H1 (cell line): ENCODE results near the gene LRRTM2. TPM values are rescaled to one million over a fixed set of nuclear protein-coding genes. Genes with fewer than 3 reads are reported as not detected.

ENCODE experiments used
- CTCF ChIA-PET: fragments of 300-600 bp; sonication (Branson Sonifier 250); formaldehyde crosslinking; loops from one replicate; lab custom pipeline; 2021; ENCODE audit not compliant: partially characterized antibody; lab: Charles Lee
- POLR2A ChIA-PET: fragments of 300-600 bp; sonication (Branson Sonifier 250); formaldehyde crosslinking; loops from one replicate; lab custom pipeline; 2021; ENCODE audit warnings: inconsistent platforms; ENCODE audit not compliant: partially characterized antibody; lab: Charles Lee
- DNase-seq, 2 experiments: peaks; one replicate each; pipeline versions ENCODE4 v3.0.0 to v3.0.0-alpha.2; 2010 to 2022; ENCODE audit warnings: low spot score in 2 of 2, low read depth in 1 of 2, mixed read lengths in 1 of 2
- FAIRE-seq: peaks from 2 replicates; lab custom pipeline; 2011; peaks lifted over from hg19 to GRCh38; lab: Jason Lieb, UNC
- H2AFZ ChIP-seq: 2 replicates; pipeline ENCODE4 v1.8.1; 2012; ENCODE audit warnings: low read length, inconsistent platforms
- H2AK5ac ChIP-seq: 2 replicates; pipeline ENCODE4 v1.6.1; 2013; ENCODE audit warnings: low read depth, low read length
- H2BK120ac ChIP-seq: replicated peaks from 2 replicates; pipeline ENCODE3; 2013; ENCODE audit warnings: low read depth, low read length, inconsistent platforms
- H2BK12ac ChIP-seq: 2 replicates; pipeline ENCODE4 v1.6.1; 2013; ENCODE audit warnings: low read depth, low read length
- H2BK15ac ChIP-seq: 2 replicates; pipeline ENCODE4 v1.6.1; 2013; ENCODE audit warnings: low read length
- H2BK20ac ChIP-seq: 2 replicates; pipeline ENCODE4 v1.6.1; 2013; ENCODE audit warnings: low read length
- H2BK5ac ChIP-seq: 2 replicates; pipeline ENCODE4 v1.6.1; 2013; ENCODE audit warnings: low read depth, low read length
- H3K14ac ChIP-seq: 2 replicates; pipeline ENCODE4 v1.6.1; 2013; ENCODE audit warnings: inconsistent platforms; ENCODE audit not compliant: insufficient read length
- H3K18ac ChIP-seq: 2 replicates; pipeline ENCODE4 v1.6.1; 2013; ENCODE audit warnings: low read length; ENCODE audit errors: extremely low read depth
- H3K23ac ChIP-seq: 2 replicates; pipeline ENCODE4 v1.6.1; 2013; ENCODE audit warnings: inconsistent platforms; ENCODE audit not compliant: insufficient read length
- H3K23me2 ChIP-seq: 2 replicates; pipeline ENCODE4 v1.6.1; 2013; ENCODE audit warnings: low read depth, low read length
- H3K27ac ChIP-seq: 2 replicates; pipeline ENCODE4 v1.6.1; 2011; ENCODE audit warnings: low read depth, low read length, inconsistent platforms
- H3K27me3 ChIP-seq, 4 experiments: replicated peaks in 1 of 4; 1 replicate in 1 of 4; 2 replicates in 3 of 4; pipeline versions ENCODE4 v1.6.1 to v1.8.1; 2011 to 2013; ENCODE audit warnings: low read length in 3 of 4, mild to moderate bottlenecking in 3 of 4, inconsistent platforms in 2 of 4, mixed read lengths in 2 of 4, moderate library complexity in 1 of 4; ENCODE audit not compliant: control insufficient read depth in 3 of 4, insufficient read depth in 3 of 4; ENCODE audit errors: extremely low read depth in 1 of 4
- H3K36me3 ChIP-seq, 4 experiments: 2 replicates each; pipeline versions ENCODE4 v1.6.1 to v1.8.1; 2011 to 2013; ENCODE audit warnings: mild to moderate bottlenecking in 4 of 4, low read length in 3 of 4, moderate library complexity in 2 of 4, control low read depth in 1 of 4, inconsistent platforms in 1 of 4; ENCODE audit not compliant: insufficient read depth in 4 of 4, control insufficient read depth in 2 of 4
- H3K4ac ChIP-seq: replicated peaks from 2 replicates; pipeline ENCODE3; 2013; ENCODE audit warnings: low read length, low read depth, mixed read lengths, inconsistent platforms; ENCODE audit not compliant: insufficient read length
- H3K4me1 ChIP-seq, 4 experiments: replicated peaks in 1 of 4; 1 replicate in 1 of 4; 2 replicates in 3 of 4; pipeline versions ENCODE4 v1.6.1 to v1.8.1; 2011 to 2013; ENCODE audit warnings: low read length in 3 of 4, inconsistent platforms in 2 of 4, mixed read lengths in 1 of 4; ENCODE audit not compliant: insufficient read depth in 4 of 4, control insufficient read depth in 3 of 4
- H3K4me2 ChIP-seq, 2 experiments: 2 replicates each; pipeline versions ENCODE4 v1.6.1 to v1.8.1; 2011 to 2013; ENCODE audit warnings: low read depth in 2 of 2, low read length in 2 of 2, control low read depth in 1 of 2, inconsistent platforms in 1 of 2, mild to moderate bottlenecking in 1 of 2; ENCODE audit not compliant: insufficient read depth in 1 of 2
- H3K4me3 ChIP-seq, 4 experiments: fragments of 200-600, 300-600 bp in 1 of 4; sonication (generic), shearing (Covaris generic), sonication (Bioruptor Twin) in 1 of 4; 2 replicates each; pipeline versions ENCODE4 v1.5.1 to v1.8.1; 2011 to 2016; ENCODE audit warnings: low read length in 4 of 4, low read depth in 3 of 4, control low read depth in 2 of 4, inconsistent platforms in 2 of 4, mild to moderate bottlenecking in 2 of 4, mixed read lengths in 1 of 4, moderate library complexity in 1 of 4; ENCODE audit not compliant: insufficient read depth in 2 of 4; ENCODE audit errors: extremely low read depth in 1 of 4
- H3K56ac ChIP-seq: replicated peaks from 2 replicates; pipeline ENCODE3; 2013; ENCODE audit warnings: low read depth, mild to moderate bottlenecking, mixed read lengths, low read length, inconsistent platforms; ENCODE audit not compliant: insufficient read length
- H3K79me1 ChIP-seq: 2 replicates; pipeline ENCODE4 v1.6.1; 2013; ENCODE audit warnings: low read depth, low read length, control low read depth
- H3K79me2 ChIP-seq, 2 experiments: 2 replicates each; pipeline versions ENCODE4 v1.6.1 to v1.8.1; 2012 to 2013; ENCODE audit warnings: low read length in 2 of 2, mild to moderate bottlenecking in 2 of 2, inconsistent platforms in 1 of 2; ENCODE audit not compliant: insufficient read depth in 2 of 2, control insufficient read depth in 1 of 2
- H3K9ac ChIP-seq, 4 experiments: replicated peaks in 1 of 4; 1 replicate in 1 of 4; 2 replicates in 3 of 4; pipeline versions ENCODE4 v1.6.1 to v1.8.1; 2011 to 2013; ENCODE audit warnings: low read depth in 3 of 4, low read length in 3 of 4, control low read depth in 2 of 4, mild to moderate bottlenecking in 2 of 4, moderate library complexity in 2 of 4, inconsistent platforms in 1 of 4; ENCODE audit errors: extremely low read depth in 1 of 4
- H3K9me3 ChIP-seq, 2 experiments: 2 replicates each; pipeline versions ENCODE4 v1.6.1 to v1.8.1; 2012 to 2013; ENCODE audit warnings: mild to moderate bottlenecking in 2 of 2, moderate library complexity in 2 of 2, control low read depth in 1 of 2, inconsistent platforms in 1 of 2, low read depth in 1 of 2, low read length in 1 of 2, mixed read lengths in 1 of 2; ENCODE audit not compliant: insufficient read depth in 2 of 2
- H4K20me1 ChIP-seq, 2 experiments: replicated peaks in 1 of 2; 2 replicates each; pipeline versions ENCODE3 to v1.8.1; 2011 to 2013; ENCODE audit warnings: inconsistent platforms in 2 of 2, low read length in 2 of 2, mild to moderate bottlenecking in 1 of 2; ENCODE audit not compliant: insufficient read depth in 2 of 2, control insufficient read depth in 1 of 2
- H4K5ac ChIP-seq: 2 replicates; pipeline ENCODE4 v1.6.1; 2013; ENCODE audit warnings: low read length, low read depth, mixed read lengths, inconsistent platforms; ENCODE audit not compliant: insufficient read length
- H4K8ac ChIP-seq: 2 replicates; pipeline ENCODE4 v1.8.0; 2013; ENCODE audit warnings: mild to moderate bottlenecking, moderate library complexity, low read length, inconsistent platforms; ENCODE audit not compliant: insufficient read depth; ENCODE audit errors: extremely low read depth
- H4K91ac ChIP-seq: replicated peaks from 2 replicates; pipeline ENCODE3; 2013; ENCODE audit warnings: low read length, mixed read lengths, inconsistent platforms; ENCODE audit not compliant: insufficient read length
- CBX5 ChIP-seq: fragments of 300-800, 300-1000 bp; sonication (generic); IDR thresholded peaks from 2 replicates; pipeline ENCODE4 v1.7.1; 2016; ENCODE audit warnings: antibody characterized with exemption, low read length, low read depth
- GABPA ChIP-seq: IDR thresholded peaks from 2 replicates; pipeline ENCODE4 v1.6.1; 2011; ENCODE audit warnings: mild to moderate bottlenecking, low read length, moderate library complexity, borderline replicate concordance; ENCODE audit not compliant: insufficient read depth
- HDAC6 ChIP-seq: IDR thresholded peaks from one replicate; pipeline ENCODE4 v1.7.1; 2012; ENCODE audit warnings: low read depth, mild to moderate bottlenecking, inconsistent platforms, low read length, moderate library complexity
- JUND ChIP-seq: IDR thresholded peaks from 2 replicates; pipeline ENCODE4 v1.6.1; 2011; ENCODE audit warnings: mild to moderate bottlenecking, improper control_type of control experiment, low read length
- KDM4A ChIP-seq: IDR thresholded peaks from one replicate; pipeline ENCODE4 v1.7.1; 2012; ENCODE audit warnings: low read depth, mild to moderate bottlenecking, moderate library complexity, low read length, inconsistent platforms; ENCODE audit not compliant: severe bottlenecking
- RAD21 ChIP-seq, 2 experiments: IDR thresholded peaks in 1 of 2; conservative IDR thresholded peaks in 1 of 2; 2 replicates each; pipeline ENCODE4 v1.6.1; 2011; ENCODE audit warnings: low read depth in 2 of 2, low read length in 2 of 2, improper control_type of control experiment in 1 of 2, inconsistent platforms in 1 of 2, mild to moderate bottlenecking in 1 of 2, moderate library complexity in 1 of 2
- RBBP5 ChIP-seq: IDR thresholded peaks from 2 replicates; pipeline ENCODE4 v1.7.1; 2012; ENCODE audit warnings: low read depth, mild to moderate bottlenecking, inconsistent platforms, low read length, moderate library complexity, borderline replicate concordance
- RNF2 ChIP-seq: fragments of 200-900, 300-1000 bp; sonication (generic); IDR thresholded peaks from 2 replicates; pipeline ENCODE4 v1.7.1; 2016; ENCODE audit warnings: borderline replicate concordance, low read depth, mild to moderate bottlenecking, antibody characterized with exemption, low read length; ENCODE audit not compliant: poor library complexity, severe bottlenecking; ENCODE audit errors: missing control alignments
- TCF12 ChIP-seq: IDR thresholded peaks from 2 replicates; pipeline ENCODE4 v1.6.1; 2011; ENCODE audit warnings: low read depth, mild to moderate bottlenecking, low read length
- TEAD4 ChIP-seq: IDR thresholded peaks from 2 replicates; pipeline ENCODE4 v1.6.1; 2012; ENCODE audit warnings: low read depth, low read length, inconsistent platforms, mixed read lengths
- WGBS, 2 experiments: shearing (Covaris generic) in 1 of 2; methylation state at CpG; one replicate each; pipeline versions ENCODE4 v1.1.6 to v1.1.7; 2013 to 2015; ENCODE audit warnings: low lambda C conversion rate in 2 of 2, mixed read lengths in 2 of 2, inconsistent platforms in 1 of 2, low coverage in 1 of 2, missing lambda C conversion rate in 1 of 2; ENCODE audit not compliant: insufficient replicate concordance in 2 of 2, insufficient coverage in 1 of 2, insufficient read length in 1 of 2; ENCODE audit errors: extremely low coverage in 1 of 2, missing lambda C conversion rate in 1 of 2; 5-methylcytosine and 5-hydroxymethylcytosine counted together
- polyA plus RNA-seq, 7 experiments: library from polyadenylated mRNA; depleted of rRNA in 3 of 7; stranded (reverse) in 5 of 7; unstranded in 2 of 7; fragments of >200 nt in 5 of 7; fragments of 200-250 nt in 2 of 7; gene quantifications; 1 replicate in 5 of 7; 2 replicates in 1 of 7; 4 replicates in 1 of 7; pipeline versions ENCODE4 v1.2.1 to v1.2.3, GENCODE V29; 2011 to 2013; ENCODE audit warnings: missing spikeins in 2 of 7, mixed read lengths in 2 of 7
- total RNA-seq: library from RNA; stranded (reverse); fragmentation: NEBNext Ultra II Directional; extraction: Animal tissue kit (Norgen Biotek cat#: 25700); gene quantifications from 2 replicates; pipeline ENCODE4 v1.2.1, GENCODE V29; 2021
- TF ChIP-seq, protein P1 (sequence below), 3 experiments: IDR thresholded peaks; 1 replicate in 2 of 3; 2 replicates in 1 of 3; pipeline versions ENCODE4 v1.5.1 to v1.6.1; 2011; ENCODE audit warnings: low read length in 3 of 3, mild to moderate bottlenecking in 3 of 3, inconsistent platforms in 2 of 3, low read depth in 1 of 3, moderate library complexity in 1 of 3; ENCODE audit not compliant: insufficient read depth in 1 of 3; ENCODE audit errors: control extremely low read depth in 1 of 3

Gene LRRTM2
- total and polyA plus RNA-seq, 2 of the 8 experiments (the other 6 are each of a cell fraction or from before 2014, with no cell fraction given): not detected

DNA sequence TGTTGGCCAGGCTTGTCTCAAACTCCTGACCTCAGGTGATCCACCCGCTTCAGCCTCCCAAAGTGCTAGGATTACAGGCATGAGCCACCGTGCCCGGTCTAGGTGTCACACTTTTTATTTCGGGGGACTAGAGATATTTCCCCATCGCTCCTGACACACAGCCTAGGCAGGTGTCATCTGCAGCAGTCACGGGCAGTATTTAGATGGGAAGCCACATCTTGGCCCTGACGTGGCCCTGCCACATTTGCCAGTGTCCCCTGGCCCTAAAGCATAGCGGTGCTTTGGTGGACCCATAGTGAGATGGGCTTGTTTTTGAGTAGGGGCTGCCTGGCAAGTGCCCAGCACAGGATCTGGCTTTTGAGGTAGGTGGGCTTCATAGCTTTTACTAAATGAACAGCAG lies 45.0 kb upstream of the LRRTM2 start:
- H3K9me3 ChIP-seq: no peaks in the 10 kb centered on the region
- peaks cover 0 to 4% (median 2%) of the 10 kb centered on the region in 4 experiments; a peak in 2 of 7 replicates for H3K4me1 ChIP-seq
- H3K27ac ChIP-seq: no peak overlapping the region
- no peak overlapping the region for H2BK15ac ChIP-seq
- H4K8ac ChIP-seq: no peak overlapping the region
- H2BK120ac ChIP-seq: no peak overlapping the region
- H4K91ac ChIP-seq: no peak overlapping the region
- no peak overlapping the region for H4K5ac ChIP-seq
- H3K18ac ChIP-seq: no peak overlapping the region
- no peaks in the 10 kb centered on the region for H3K79me2 ChIP-seq
- H3K9ac ChIP-seq: no peak overlapping the region
- H2BK5ac ChIP-seq: no peak overlapping the region
- ChIA-PET CTCF (interaction anchor here (0.8 to 1.0 kb wide), 4 partner anchors 10 to 267 kb away, joined by 3 read pairs; no protein-coding TSS in a partner anchor), POLR2A (no interaction called here)
- no peaks in the 10 kb centered on the region for H3K23me2 ChIP-seq
- no peak overlapping the region for H3K4me3 ChIP-seq
- peaks cover 11 to 35% (median 16%) of the 10 kb centered on the region in 4 experiments for H3K36me3 ChIP-seq
- no peak overlapping the region for H3K56ac ChIP-seq
- no peak for FAIRE-seq
- H3K27me3 ChIP-seq: no peaks in the 10 kb centered on the region
- H2AFZ ChIP-seq: no peak overlapping the region
- H4K20me1 ChIP-seq: no peaks in the 10 kb centered on the region
- H3K4me2 ChIP-seq: no peak overlapping the region
- H2BK20ac ChIP-seq: no peak overlapping the region
- DNase-seq: no peak
- WGBS, 2 experiments: 91% methylated on average over 8 of the region's 8 CpGs; no CpG with 5 or more reads in 1 of the 2 experiments
- H3K14ac ChIP-seq: no peak overlapping the region
- no peak overlapping the region for H3K4ac ChIP-seq
- no peak overlapping the region for H3K23ac ChIP-seq
- no peak overlapping the region for H2BK12ac ChIP-seq
- H2AK5ac ChIP-seq: no peak overlapping the region
- H3K79me1 ChIP-seq: no peaks in the 10 kb centered on the region; the same call in 1 of the 2 replicates
- TF ChIP-seq RNF2 (no peak), CBX5 (no peak), RAD21 (IDR thresholded peaks at IDR 0.05 in 1 of 2, conservative IDR thresholded peaks at IDR 0.05 in 1 of 2; ENCODE audit: low read depth in 2 of 2, low read length in 2 of 2) (no peak), HDAC6 (no peak), RBBP5 (no peak), JUND (no peak), KDM4A (no peak), TEAD4 (no peak), GABPA (no peak), TCF12 (no peak)
- TF ChIP-seq, protein P1, sequence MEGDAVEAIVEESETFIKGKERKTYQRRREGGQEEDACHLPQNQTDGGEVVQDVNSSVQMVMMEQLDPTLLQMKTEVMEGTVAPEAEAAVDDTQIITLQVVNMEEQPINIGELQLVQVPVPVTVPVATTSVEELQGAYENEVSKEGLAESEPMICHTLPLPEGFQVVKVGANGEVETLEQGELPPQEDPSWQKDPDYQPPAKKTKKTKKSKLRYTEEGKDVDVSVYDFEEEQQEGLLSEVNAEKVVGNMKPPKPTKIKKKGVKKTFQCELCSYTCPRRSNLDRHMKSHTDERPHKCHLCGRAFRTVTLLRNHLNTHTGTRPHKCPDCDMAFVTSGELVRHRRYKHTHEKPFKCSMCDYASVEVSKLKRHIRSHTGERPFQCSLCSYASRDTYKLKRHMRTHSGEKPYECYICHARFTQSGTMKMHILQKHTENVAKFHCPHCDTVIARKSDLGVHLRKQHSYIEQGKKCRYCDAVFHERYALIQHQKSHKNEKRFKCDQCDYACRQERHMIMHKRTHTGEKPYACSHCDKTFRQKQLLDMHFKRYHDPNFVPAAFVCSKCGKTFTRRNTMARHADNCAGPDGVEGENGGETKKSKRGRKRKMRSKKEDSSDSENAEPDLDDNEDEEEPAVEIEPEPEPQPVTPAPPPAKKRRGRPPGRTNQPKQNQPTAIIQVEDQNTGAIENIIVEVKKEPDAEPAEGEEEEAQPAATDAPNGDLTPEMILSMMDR (IDR thresholded peaks at IDR 0.05; ENCODE audit: control extremely low read depth in 1 of 3, insufficient read depth in 1 of 3, low read depth in 1 of 3, low read length in 3 of 3): no peak
